Body of pancreas (tissue), 4 donors: Measurements from ENCODE around the gene CSF1. TPM values are rescaled to one million over a fixed set of nuclear protein-coding genes. Genes with fewer than 3 reads are reported as not detected.
A peak's percentile ranks its signal among the peaks of the same experiment; 100 is the strongest.

Experiments
- ATAC-seq: fragments of 150-250 bp; one replicate; pipeline ENCODE4 v1.9.1; 2016
- DNase-seq, 4 donors: peaks; one replicate each; pipeline ENCODE4 v3.0.0-alpha.2; 2019
- H3K27ac ChIP-seq, 4 donors: fragments of 200-600 bp; sonication (generic); 1 replicate in 3 of 4; 2 replicates in 1 of 4; pipeline versions ENCODE4 v1.5.1 to v1.6.1; 2016 to 2019; ENCODE audit warnings: mild to moderate bottlenecking in 1 of 4, mixed read lengths in 1 of 4, moderate library complexity in 1 of 4
- H3K27me3 ChIP-seq, 2 donors: fragments of 200-600 bp; sonication (generic); one replicate each; pipeline ENCODE4 v1.6.0; 2016; ENCODE audit warnings: mild to moderate bottlenecking in 1 of 2
- H3K36me3 ChIP-seq, 2 donors: fragments of 200-600 bp; sonication (generic); replicated peaks in 1 of 2; 2 replicates each; pipeline ENCODE4 v1.5.1; 2016; ENCODE audit warnings: low read depth in 2 of 2; ENCODE audit not compliant: insufficient read depth in 1 of 2
- H3K4me1 ChIP-seq: fragments of 200-600 bp; sonication (generic); one replicate; pipeline ENCODE4 v1.6.0; 2016
- H3K4me3 ChIP-seq, 2 donors: fragments of 200-600 bp; sonication (generic); 1 replicate in 1 of 2; 2 replicates in 1 of 2; pipeline ENCODE4 v1.5.1; 2016 to 2019
- H3K9me3 ChIP-seq, 3 donors: fragments of 200-600 bp; sonication (generic); 1 replicate in 2 of 3; 2 replicates in 1 of 3; pipeline ENCODE4 v1.5.1; 2016
- POLR2A ChIP-seq, 3 donors: fragments of 450-650 bp; IDR thresholded peaks; one replicate each; pipeline ENCODE4 v1.6.1; 2016; ENCODE audit warnings: antibody characterized with exemption in 3 of 3, mild to moderate bottlenecking in 2 of 3
- WGBS, 2 donors: methylation state at CpG; one replicate each; pipeline ENCODE4 v1.1.5; 2017; 5-methylcytosine and 5-hydroxymethylcytosine counted together
- intact Hi-C: fragments of 100-400 bp; cut with DNase I; formaldehyde crosslinking; loops from one replicate; pipeline ENCODE4 v1.15.1; 2023
- total RNA-seq, 2 donors: library from RNA; depleted of rRNA; stranded (reverse); fragments of >200 nt; gene quantifications; one replicate each; pipeline ENCODE4 v1.1.0, GENCODE V29; 2016
- TF ChIP-seq, protein P1 (sequence below), 7 experiments: fragments of 450-650 bp in 4 of 7; fragments of 200-600 bp in 3 of 7; sonication (generic) in 3 of 7; IDR thresholded peaks; one replicate each; pipeline ENCODE4 v1.5.1; 2016 to 2019; ENCODE audit warnings: antibody characterized with exemption in 7 of 7

The CSF1 gene
- total RNA-seq, 2 donors from 2014 or later: 26.7 to 60.7 TPM

DNA sequence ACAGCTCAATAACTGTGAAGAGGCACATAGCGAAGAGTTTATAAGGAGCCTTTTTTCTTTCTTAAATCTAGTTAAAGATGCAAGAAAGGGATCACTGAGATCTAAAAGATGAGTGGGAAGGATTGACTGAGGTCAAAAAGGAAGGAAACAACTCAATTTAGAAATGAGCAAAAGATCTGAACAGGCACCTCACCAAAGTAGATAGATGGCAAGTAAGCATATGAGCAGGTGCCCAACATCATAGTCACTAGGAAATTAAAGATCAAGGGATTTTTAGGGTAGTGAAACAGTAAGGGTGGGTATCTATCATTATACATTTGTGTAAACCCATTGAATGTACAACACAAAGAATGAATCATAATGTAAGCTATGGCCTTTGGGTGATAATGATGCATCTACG lies 44.6 kb upstream of the CSF1 start:
- intact Hi-C loops: no loop called here
- H3K36me3 ChIP-seq: no peaks in the 10 kb centered on the region

DNA sequence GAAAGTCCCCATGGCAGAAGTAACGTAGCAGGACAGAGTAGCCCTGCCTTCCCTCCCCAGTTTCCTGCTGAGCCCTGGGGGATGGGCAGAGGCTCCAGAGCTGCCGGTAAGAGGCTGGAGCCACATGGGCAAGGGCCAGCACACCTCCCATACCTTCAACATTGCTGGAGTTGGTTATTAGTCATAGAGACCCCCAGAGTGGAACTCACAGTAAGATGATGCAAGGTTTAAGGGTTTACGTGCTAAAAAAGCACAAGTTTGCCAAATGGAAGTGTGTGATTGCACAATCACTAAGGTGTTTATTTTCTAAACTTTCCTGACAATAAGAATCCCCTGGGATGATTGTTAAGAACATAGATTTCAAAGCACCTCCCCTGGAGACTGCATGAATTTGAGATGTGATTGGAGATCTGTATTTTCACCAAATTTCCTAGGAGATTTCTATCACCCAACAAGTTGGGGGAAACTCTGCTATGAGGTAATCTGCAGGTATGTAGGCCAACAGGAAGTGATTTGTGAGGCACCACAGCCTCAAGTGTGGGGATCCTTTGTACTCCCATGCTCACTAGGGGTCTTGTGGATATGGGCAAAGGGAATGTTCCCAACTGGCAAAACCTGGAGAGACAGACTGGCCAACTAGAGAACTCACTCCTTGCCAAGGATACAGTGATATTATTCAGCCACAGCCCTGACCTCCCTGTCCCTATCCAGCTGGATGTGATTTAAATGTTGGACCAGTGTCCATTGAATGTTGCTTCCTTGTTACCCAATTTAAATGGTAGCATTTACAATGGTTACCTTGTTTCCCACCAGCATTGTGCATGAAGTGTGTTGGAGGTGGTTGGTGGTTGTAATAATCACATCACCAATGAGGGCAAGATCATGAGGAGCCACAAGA lies 37.1 kb upstream of the CSF1 start:
- intact Hi-C loops: no loop called here
- no peaks in the 10 kb centered on the region for H3K27me3 ChIP-seq
- no peak for TF ChIP-seq POLR2A (IDR thresholded peaks at IDR 0.05)
- TF ChIP-seq, protein P1, sequence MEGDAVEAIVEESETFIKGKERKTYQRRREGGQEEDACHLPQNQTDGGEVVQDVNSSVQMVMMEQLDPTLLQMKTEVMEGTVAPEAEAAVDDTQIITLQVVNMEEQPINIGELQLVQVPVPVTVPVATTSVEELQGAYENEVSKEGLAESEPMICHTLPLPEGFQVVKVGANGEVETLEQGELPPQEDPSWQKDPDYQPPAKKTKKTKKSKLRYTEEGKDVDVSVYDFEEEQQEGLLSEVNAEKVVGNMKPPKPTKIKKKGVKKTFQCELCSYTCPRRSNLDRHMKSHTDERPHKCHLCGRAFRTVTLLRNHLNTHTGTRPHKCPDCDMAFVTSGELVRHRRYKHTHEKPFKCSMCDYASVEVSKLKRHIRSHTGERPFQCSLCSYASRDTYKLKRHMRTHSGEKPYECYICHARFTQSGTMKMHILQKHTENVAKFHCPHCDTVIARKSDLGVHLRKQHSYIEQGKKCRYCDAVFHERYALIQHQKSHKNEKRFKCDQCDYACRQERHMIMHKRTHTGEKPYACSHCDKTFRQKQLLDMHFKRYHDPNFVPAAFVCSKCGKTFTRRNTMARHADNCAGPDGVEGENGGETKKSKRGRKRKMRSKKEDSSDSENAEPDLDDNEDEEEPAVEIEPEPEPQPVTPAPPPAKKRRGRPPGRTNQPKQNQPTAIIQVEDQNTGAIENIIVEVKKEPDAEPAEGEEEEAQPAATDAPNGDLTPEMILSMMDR (IDR thresholded peaks at IDR 0.05): no peak
- WGBS, 2 donors: 49 to 53% methylated on average over 2 to 3 of the region's 3 CpGs
- H3K27ac ChIP-seq: peak overlapping the region in 2 of 4 donors; percentile 52 to 58
- H3K4me3 ChIP-seq: no peak overlapping the region
- no peaks in the 10 kb centered on the region for H3K9me3 ChIP-seq
- DNase-seq (peak in 1 of 4 donors; percentile 21), ATAC-seq (peak; percentile 65)
- peaks cover 19% of the 10 kb centered on the region for H3K4me1 ChIP-seq
- H3K36me3 ChIP-seq: no peaks in the 10 kb centered on the region

More for the DNA sequence above, 44.6 kb upstream of the CSF1 start:
- no peak for DNase-seq
- no peak for TF ChIP-seq POLR2A (IDR thresholded peaks at IDR 0.05)
- TF ChIP-seq, protein P1 (IDR thresholded peaks at IDR 0.05): no peak
- no peak for ATAC-seq
- Histone ChIP-seq H3K27ac (no peak overlapping the region), H3K9me3 (no peaks in the 10 kb centered on the region), H3K27me3 (no peaks in the 10 kb centered on the region), H3K4me3 (no peak overlapping the region), H3K4me1 (no peaks in the 10 kb centered on the region)
- WGBS, 2 donors: 93 to 98% methylated on average over 2 of the region's 2 CpGs

DNA sequence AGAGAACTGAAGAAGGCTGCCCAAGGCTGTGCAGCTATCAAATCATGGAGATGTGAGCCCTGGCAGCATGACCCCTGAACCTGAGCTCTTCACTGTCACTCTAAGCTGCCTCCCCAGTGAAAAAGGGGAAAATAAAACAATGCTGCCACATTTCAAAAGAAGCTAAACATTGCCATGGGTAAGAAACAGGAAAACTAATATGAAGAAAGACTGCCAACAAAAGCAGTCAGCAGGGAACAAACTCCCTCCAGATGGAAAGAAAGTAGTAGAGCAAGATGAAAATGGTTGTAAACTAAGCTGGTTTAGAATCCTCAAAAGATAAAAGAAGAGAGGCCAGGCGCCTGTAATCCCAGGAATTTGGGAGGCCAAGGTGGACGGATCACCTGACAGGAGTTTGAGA lies 36.2 kb upstream of the CSF1 start:
- intact Hi-C loops: no loop called here

DNA sequence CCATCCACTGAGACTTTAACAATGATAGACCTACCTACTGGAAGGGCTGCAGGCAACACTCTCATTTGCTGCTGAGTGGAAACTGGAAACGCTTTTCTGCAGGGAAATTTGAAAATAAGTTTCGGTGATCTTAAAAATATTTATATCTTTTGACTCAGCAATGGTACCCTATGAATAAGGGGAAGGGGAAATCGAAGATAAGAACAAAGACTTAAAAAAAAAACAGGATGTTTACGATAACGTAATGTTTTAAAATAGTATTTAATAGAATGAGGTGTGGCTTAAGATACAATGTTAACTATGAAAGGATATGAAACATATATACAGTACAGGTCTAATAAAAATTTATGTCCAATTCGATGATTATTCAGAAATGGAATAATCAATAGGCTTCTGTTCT lies 34.8 kb upstream of the CSF1 start:
- no peak overlapping the region for H3K27ac ChIP-seq
- no peak for ATAC-seq
- no peaks in the 10 kb centered on the region for H3K27me3 ChIP-seq
- intact Hi-C loops: no loop called here
- TF ChIP-seq, protein P1 (IDR thresholded peaks at IDR 0.05): no peak
- TF ChIP-seq POLR2A (IDR thresholded peaks at IDR 0.05): no peak
- H3K4me1 ChIP-seq: peaks cover 19% of the 10 kb centered on the region
- no peaks in the 10 kb centered on the region for H3K9me3 ChIP-seq
- no peaks in the 10 kb centered on the region for H3K36me3 ChIP-seq
- WGBS, 2 donors: 64 to 78% methylated on average over 6 of the region's 6 CpGs
- no peak overlapping the region for H3K4me3 ChIP-seq
- DNase-seq: no peak

More for the DNA sequence above, 36.2 kb upstream of the CSF1 start:
- TF ChIP-seq, protein P1 (IDR thresholded peaks at IDR 0.05): no peak
- TF ChIP-seq POLR2A (IDR thresholded peaks at IDR 0.05): no peak
- no peaks in the 10 kb centered on the region for H3K9me3 ChIP-seq
- no peaks in the 10 kb centered on the region for H3K27me3 ChIP-seq
- peaks cover 19% of the 10 kb centered on the region for H3K4me1 ChIP-seq
- H3K4me3 ChIP-seq: no peak overlapping the region
- no peaks in the 10 kb centered on the region for H3K36me3 ChIP-seq
- ATAC-seq: no peak
- 61 to 64% methylated on average over 2 of the region's 2 CpGs for WGBS, 2 donors
- no peak overlapping the region for H3K27ac ChIP-seq
- DNase-seq: no peak
